Esophagus squamous epithelium (tissue), 4 donors: ENCODE results near the gene CDH12.

Experiments used
- CTCF ChIP-seq, 6 experiments: fragments of 450-650 bp in 4 of 6; fragments of 200-600 bp in 2 of 6; sonication (generic) in 2 of 6; IDR thresholded peaks; one replicate each; pipeline ENCODE4 v1.5.1; 2016 to 2019; ENCODE audit warnings: antibody characterized with exemption in 6 of 6, mild to moderate bottlenecking in 4 of 6, moderate library complexity in 4 of 6
- POLR2A ChIP-seq, 4 donors: fragments of 450-650 bp; IDR thresholded peaks; one replicate each; pipeline ENCODE4 v1.6.1; 2017; ENCODE audit warnings: antibody characterized with exemption in 4 of 4, mild to moderate bottlenecking in 4 of 4, moderate library complexity in 3 of 4

- no peak for TF ChIP-seq CTCF (IDR thresholded peaks at IDR 0.05)
- no peak for TF ChIP-seq POLR2A (IDR thresholded peaks at IDR 0.05)
Measured at GRCh38 chr5:22892441-22892840, 39.3 kb upstream of the CDH12 start.
